ENCODE measurements around the gene SRBD1. TPM values are rescaled to one million over a fixed set of nuclear protein-coding genes. Genes with fewer than 3 reads are reported as not detected.
A peak's percentile ranks its signal among the peaks of the same experiment; 100 is the strongest.

The SRBD1 gene
- total RNA-seq, 4 donors from 2014 or later: 13.5 to 36.2 (median 26.8) TPM

DNA sequence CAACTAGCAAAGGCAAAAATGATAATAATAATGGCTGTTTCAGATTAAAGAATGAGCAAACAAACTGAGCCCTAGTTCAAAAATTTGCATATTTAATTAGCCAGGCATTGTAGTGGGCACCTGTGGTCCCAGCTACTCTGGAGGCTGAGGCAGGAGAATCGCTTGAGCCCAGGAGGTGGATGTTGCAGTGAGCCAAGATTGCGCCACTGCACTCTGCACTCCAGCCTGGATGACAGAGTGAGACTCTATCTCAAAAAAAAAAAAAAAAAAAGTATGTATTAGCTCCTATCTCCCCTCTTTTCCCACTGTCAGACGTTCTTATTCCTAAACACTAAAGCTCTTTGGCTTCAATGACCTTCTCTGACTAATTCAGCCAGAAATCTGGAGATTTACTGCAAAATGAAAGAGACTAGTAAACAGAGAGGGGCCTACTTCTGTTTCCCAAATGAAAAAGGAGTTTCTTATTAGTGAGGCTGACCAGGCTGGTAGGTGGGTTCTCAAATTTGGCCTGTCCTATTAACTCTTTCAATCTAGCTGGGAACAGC lies 3.9 kb upstream of the SRBD1 start:
- no peaks in the 10 kb centered on the region for H3K36me3 ChIP-seq
- H3K9me3 ChIP-seq: no peaks in the 10 kb centered on the region
- intact Hi-C loops (cut with DNase I; ENCODE audit: low total_unique reads) (no loop called here), in situ Hi-C loops (cut with MboI; ENCODE audit: low pct_ligation_motif_present in 1 of 4, low pct_unique_long_range_greater_than_20kb in 1 of 4, low sequenced_read_pairs in 3 of 4) (no loop called here)
- no peak overlapping the region for H3K4me3 ChIP-seq
- H3K4me1 ChIP-seq: peaks cover 0 to 14% (median 8%) of the 10 kb centered on the region in 4 donors
- WGBS, 2 donors (ENCODE audit: low coverage in 1 of 2): 82 to 85% methylated on average over 3 of the region's 3 CpGs
- TF ChIP-seq EP300 (IDR thresholded peaks at IDR 0.05; ENCODE audit: low read depth) (no peak), CTCF (IDR thresholded peaks at IDR 0.05) (no peak), POLR2A (IDR thresholded peaks at IDR 0.05) (no peak), POLR2AphosphoS5 (IDR thresholded peaks at IDR 0.05) (no peak)
- no peak for DNase-seq
- no peaks in the 10 kb centered on the region for H3K27me3 ChIP-seq
- no peak overlapping the region for H3K27ac ChIP-seq

- Histone ChIP-seq H3K27me3 (no peaks in the 10 kb centered on the region), H3K4me1 (peaks cover 0 to 20% (median 11%) of the 10 kb centered on the region in 4 donors), H3K36me3 (no peaks in the 10 kb centered on the region), H3K4me3 (no peak overlapping the region), H3K27ac (no peak overlapping the region), H3K9me3 (no peaks in the 10 kb centered on the region)
- TF ChIP-seq EP300 (IDR thresholded peaks at IDR 0.05; ENCODE audit: low read depth) (no peak), POLR2A (IDR thresholded peaks at IDR 0.05) (no peak), CTCF (IDR thresholded peaks at IDR 0.05) (no peak), POLR2AphosphoS5 (IDR thresholded peaks at IDR 0.05) (no peak)
- no peak for DNase-seq
- intact Hi-C loops (cut with DNase I; ENCODE audit: low total_unique reads): no loop called here
- in situ Hi-C loops (cut with MboI; ENCODE audit: low pct_ligation_motif_present in 1 of 4, low pct_unique_long_range_greater_than_20kb in 1 of 4, low sequenced_read_pairs in 3 of 4): no loop called here
- 56 to 67% methylated on average over 1 of the region's 1 CpG for WGBS, 2 donors (ENCODE audit: low coverage in 1 of 2)
Measured at GRCh38 chr2:45614330-45614729, 3.3 kb upstream of the SRBD1 start.

- no peaks in the 10 kb centered on the region for H3K9me3 ChIP-seq
- 38 to 66% methylated on average over 1 to 2 of the region's 2 CpGs for WGBS, 2 donors (ENCODE audit: low coverage in 1 of 2)
- TF ChIP-seq CTCF (IDR thresholded peaks at IDR 0.05): no peak
- TF ChIP-seq EP300 (IDR thresholded peaks at IDR 0.05; ENCODE audit: low read depth): no peak
- in situ Hi-C loops (cut with MboI; ENCODE audit: low pct_ligation_motif_present in 1 of 4, low pct_unique_long_range_greater_than_20kb in 1 of 4, low sequenced_read_pairs in 3 of 4) (no loop called here), intact Hi-C loops (cut with DNase I; ENCODE audit: low total_unique reads) (no loop called here)
- H3K4me1 ChIP-seq: peaks cover 0 to 20% (median 11%) of the 10 kb centered on the region in 4 donors
- H3K4me3 ChIP-seq: no peak overlapping the region
- no peaks in the 10 kb centered on the region for H3K36me3 ChIP-seq
- no peak for DNase-seq
- H3K27me3 ChIP-seq: no peaks in the 10 kb centered on the region
- H3K27ac ChIP-seq: no peak overlapping the region
Measured at GRCh38 chr2:45612731-45613130, 1.7 kb upstream of the SRBD1 start.

GRCh38 chr2:45612285-45612684 lies 1.2 kb upstream of the SRBD1 start:
- no peak for TF ChIP-seq POLR2A (IDR thresholded peaks at IDR 0.05)
- no peak for TF ChIP-seq POLR2AphosphoS5 (IDR thresholded peaks at IDR 0.05)
- TF ChIP-seq CTCF (IDR thresholded peaks at IDR 0.05): no peak
- no peak for TF ChIP-seq EP300 (IDR thresholded peaks at IDR 0.05; ENCODE audit: low read depth)
- intact Hi-C loops (cut with DNase I; ENCODE audit: low total_unique reads) (no loop called here), in situ Hi-C loops (cut with MboI; ENCODE audit: low pct_ligation_motif_present in 1 of 4, low pct_unique_long_range_greater_than_20kb in 1 of 4, low sequenced_read_pairs in 3 of 4) (no loop called here)
- peak overlapping the region in 1 of 4 donors; percentile 92 for H3K27ac ChIP-seq
- H3K4me1 ChIP-seq: peaks cover 0 to 20% (median 11%) of the 10 kb centered on the region in 4 donors
- H3K9me3 ChIP-seq: no peaks in the 10 kb centered on the region
- WGBS, 2 donors (ENCODE audit: low coverage in 1 of 2): 76% methylated on average over 2 of the region's 2 CpGs
- no peak overlapping the region for H3K4me3 ChIP-seq
- no peaks in the 10 kb centered on the region for H3K36me3 ChIP-seq
- DNase-seq: no peak
- H3K27me3 ChIP-seq: no peaks in the 10 kb centered on the region

Data from transverse colon (tissue), 4 donors.